GM12801 (cell line): ENCODE results near the gene C2CD4B.

Experiments used
- CTCF ChIP-seq: IDR thresholded peaks from one replicate; pipeline ENCODE4 v1.5.1; 2011; ENCODE audit warnings: control low read depth; ENCODE audit not compliant: insufficient read length; ENCODE audit errors: extremely low read depth

The C2CD4B gene

GRCh38 chr15:62171882-62172281 lies 6.8 kb upstream of the C2CD4B start:
- TF ChIP-seq CTCF: no peak

- no peak for TF ChIP-seq CTCF
Observed at GRCh38 chr15:62165793-62166375, 799 bp upstream of the C2CD4B start.

GRCh38 chr15:62164396-62165103 lies 535 bp downstream of the C2CD4B start:
- no peak for TF ChIP-seq CTCF

GRCh38 chr15:62164014-62164395 lies 1.1 kb downstream of the C2CD4B start:
- TF ChIP-seq CTCF: no peak

- TF ChIP-seq CTCF: no peak
Observed at GRCh38 chr15:62163397-62164013, 1.6 kb downstream of the C2CD4B start.

GRCh38 chr15:62153228-62153627 lies 11.9 kb downstream of the C2CD4B start:
- no peak for TF ChIP-seq CTCF

- no peak for TF ChIP-seq CTCF
Observed at GRCh38 chr15:62150445-62150844, 14.6 kb downstream of the C2CD4B start.
